CD4-positive, alpha-beta T cell treated with Interleukin-2 at 100 ng/mL for 4 hours (primary cell): ENCODE measurements around the gene TCTN1.
"Not testable (repeated sequence)": the region's sequence is repeated elsewhere in the genome, so short reads cannot be mapped to it uniquely, and the experiment has no call there.

ENCODE experiments used
- DNase-seq: peaks from one replicate; pipeline ENCODE4 v3.0.0-alpha.2; 2020; ENCODE audit warnings: low spot score

The TCTN1 gene

DNA sequence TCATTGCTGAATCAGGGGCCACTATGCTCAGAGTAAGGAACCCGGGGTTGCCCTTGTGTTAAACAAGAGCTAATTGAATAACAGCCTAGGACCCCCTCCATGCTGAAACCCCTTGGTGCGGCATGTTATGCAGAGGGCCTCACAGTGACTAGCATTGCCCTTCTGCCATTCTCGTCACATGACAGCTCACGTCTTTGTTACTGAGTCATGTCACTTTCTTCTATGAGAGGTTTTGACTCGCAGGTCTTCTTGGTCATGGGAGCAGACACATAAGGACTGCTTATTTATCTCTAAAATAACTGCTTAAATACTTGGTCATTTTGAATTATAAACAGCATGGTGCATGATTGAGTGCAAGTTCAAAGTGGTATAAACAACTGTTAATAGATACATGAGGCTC, 24.9 kb downstream of the TCTN1 start:
- no peak for DNase-seq

GRCh38 chr12:110639336-110640141, 25.6 kb downstream of the TCTN1 start:
- no peak for DNase-seq

DNA sequence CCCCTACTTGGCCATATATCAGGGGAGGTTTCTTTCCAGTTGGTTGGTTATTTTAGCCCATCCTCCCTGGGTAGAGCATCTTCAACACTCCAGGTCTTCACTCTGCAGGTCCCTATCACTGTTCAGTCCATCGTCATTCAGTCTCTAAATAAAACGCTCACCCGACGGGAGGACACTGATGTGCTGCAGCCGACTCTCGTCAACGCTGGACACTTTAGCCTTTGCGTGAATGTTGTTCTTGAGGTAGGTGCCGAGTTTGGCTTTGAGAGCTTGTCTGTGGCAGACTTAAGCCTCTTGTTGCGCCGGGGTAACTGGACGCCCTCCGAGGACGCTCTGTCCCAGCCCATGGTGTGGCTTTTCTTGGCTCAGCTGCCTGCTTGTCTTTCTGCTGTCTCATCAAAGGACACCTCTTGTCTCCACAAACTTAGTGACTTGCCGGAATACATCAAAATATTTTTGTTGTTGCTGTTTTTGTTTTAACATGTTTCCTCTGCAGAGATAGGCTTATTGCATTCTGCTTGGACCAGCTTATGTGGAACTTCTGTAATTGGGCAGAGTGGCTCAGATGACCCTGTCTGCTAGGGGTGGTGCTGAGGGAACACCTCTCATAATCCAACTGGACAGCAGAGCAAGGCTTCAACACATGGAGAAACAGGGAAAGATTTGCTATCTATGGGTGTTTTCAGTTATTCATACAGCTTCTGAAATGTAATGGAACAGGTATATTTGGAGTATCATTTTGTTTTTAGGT, 26.5 kb downstream of the TCTN1 start:
- no peak for DNase-seq

- DNase-seq = no peak
Observed at GRCh38 chr12:110641521-110641920, 27.6 kb downstream of the TCTN1 start.

DNA sequence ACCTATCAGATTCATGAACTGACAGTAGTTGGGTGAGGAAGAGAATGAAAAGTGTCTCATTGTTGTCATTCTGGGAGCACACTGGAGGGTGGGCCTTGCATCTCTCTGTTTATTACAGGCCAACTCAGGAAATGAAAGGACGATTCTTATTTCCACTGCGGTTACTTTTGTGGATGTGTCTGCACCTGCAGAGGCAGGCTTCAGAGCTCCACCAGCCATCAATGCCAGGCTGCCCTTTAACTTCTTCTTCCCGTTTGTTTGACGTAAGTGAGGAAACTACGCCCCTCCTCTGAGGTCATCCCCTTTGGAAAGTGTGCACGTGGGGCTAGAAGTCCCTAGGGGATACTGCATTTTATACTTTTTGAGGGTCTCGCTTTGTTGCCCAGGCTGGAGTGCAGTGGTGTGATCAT, 33.7 kb downstream of the TCTN1 start:
- no peak for DNase-seq

GRCh38 chr12:110649341-110649847, 35.5 kb downstream of the TCTN1 start:
- no peak for DNase-seq

- DNase-seq = not testable (repeated sequence)
Observed at GRCh38 chr12:110654238-110654637, 40.3 kb downstream of the TCTN1 start.

DNA sequence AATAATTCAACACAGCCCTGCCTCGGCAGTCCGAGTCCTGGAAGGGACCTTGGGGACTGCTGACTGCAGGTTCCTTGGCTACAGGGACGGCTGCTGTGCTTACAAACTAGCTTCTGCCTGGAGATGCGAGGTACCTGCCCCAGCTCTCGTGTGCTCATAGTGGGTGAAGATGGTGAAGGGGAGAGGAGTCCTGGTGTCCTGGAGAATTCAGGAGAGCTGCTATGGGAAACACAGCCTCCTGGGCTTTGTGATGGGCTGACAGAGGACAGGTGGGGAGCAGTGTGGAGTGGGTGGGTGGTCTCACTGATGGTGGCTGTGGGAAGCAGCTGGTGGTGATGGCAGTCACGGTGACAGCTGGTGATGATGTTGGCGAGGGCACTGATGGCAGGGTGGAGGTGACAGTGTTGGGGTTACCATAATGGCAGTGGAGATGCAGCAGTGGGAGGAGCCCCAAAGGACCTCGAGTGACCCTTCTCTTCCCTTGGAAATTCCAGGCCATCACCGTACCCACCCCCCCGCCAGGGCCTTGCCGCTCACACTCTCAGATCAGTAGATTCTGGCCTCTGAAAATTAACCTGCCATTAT, 42.2 kb downstream of the TCTN1 start:
- DNase-seq = no peak

- DNase-seq = no peak
Observed at GRCh38 chr12:110657747-110658146, 43.8 kb downstream of the TCTN1 start.

GRCh38 chr12:110658242-110658641, 44.3 kb downstream of the TCTN1 start:
- no peak for DNase-seq

- no peak for DNase-seq
Observed at GRCh38 chr12:110658878-110659277, 44.9 kb downstream of the TCTN1 start.

- peak; percentile 42 for DNase-seq
Observed at GRCh38 chr12:110661337-110661972, 47.5 kb downstream of the TCTN1 start.

GRCh38 chr12:110666892-110667291, 53.0 kb downstream of the TCTN1 start:
- DNase-seq = no peak

GRCh38 chr12:110667671-110668070, 53.7 kb downstream of the TCTN1 start:
- DNase-seq = no peak

DNA sequence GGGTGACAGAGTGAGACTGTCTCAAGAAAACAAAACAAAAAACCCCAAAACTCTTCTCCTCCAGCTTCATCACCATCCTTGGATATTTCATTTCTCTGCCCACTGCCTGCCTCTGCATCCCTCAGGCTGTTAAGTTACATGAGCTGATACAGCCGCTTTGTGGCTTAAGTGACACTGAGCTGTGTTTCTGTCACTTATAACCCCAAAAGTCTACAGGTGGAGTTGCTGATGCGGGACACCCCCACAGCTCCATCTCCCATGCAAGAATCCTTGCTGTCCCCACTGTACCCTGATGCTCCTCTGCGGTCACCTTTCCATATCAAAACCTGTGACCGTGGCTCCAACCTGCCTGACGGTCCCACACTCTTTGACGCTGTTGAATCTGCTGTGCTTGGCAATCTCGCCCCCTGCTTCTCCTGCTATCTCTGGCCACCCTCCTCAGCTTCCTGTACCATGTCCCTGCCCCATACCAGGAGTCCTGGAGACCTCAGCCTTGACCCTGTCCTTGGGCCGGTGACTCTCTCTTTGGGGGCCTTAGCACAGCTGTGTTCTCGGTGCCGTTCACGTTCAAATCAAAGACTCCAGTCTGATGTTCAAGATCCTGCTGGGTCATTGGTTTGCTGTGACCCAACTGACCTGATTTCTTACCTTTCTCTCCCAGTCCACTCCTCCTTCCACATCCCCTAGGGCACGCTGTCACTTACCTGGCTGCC, 54.7 kb downstream of the TCTN1 start:
- DNase-seq = no peak

- no peak for DNase-seq
Observed at GRCh38 chr12:110669193-110669502, 55.2 kb downstream of the TCTN1 start.

- DNase-seq = peak; percentile 28
Observed at GRCh38 chr12:110670161-110670701, 56.3 kb downstream of the TCTN1 start.

- no peak for DNase-seq
Observed at GRCh38 chr12:110676171-110676570, 62.2 kb downstream of the TCTN1 start.

GRCh38 chr12:110677206-110677911, 63.4 kb downstream of the TCTN1 start:
- no peak for DNase-seq

GRCh38 chr12:110677982-110678381, 64.1 kb downstream of the TCTN1 start:
- no peak for DNase-seq

- DNase-seq = no peak
Observed at GRCh38 chr12:110679201-110679600, 65.3 kb downstream of the TCTN1 start.
